Dendritic cell treated with granulocyte-macrophage colony-stimulating factor and Interleukin-4, amounts not matched to agents 40 ng/mL and 50 ng/mL, for 4 days (primary cell): Measurements from ENCODE around the gene G0S2.
A peak's percentile ranks its signal among the peaks of the same experiment; 100 is the strongest.

Source experiments
- H3K27ac Mint-ChIP-seq: one replicate; pipeline ENCODE4 v1.8.0; 2022; ENCODE audit warnings: mild to moderate bottlenecking, mixed read lengths
- H3K27me3 Mint-ChIP-seq: one replicate; pipeline ENCODE4 v1.8.0; 2022; ENCODE audit warnings: mild to moderate bottlenecking, mixed read lengths
- H3K36me3 Mint-ChIP-seq: one replicate; pipeline ENCODE4 v1.8.0; 2022; ENCODE audit warnings: low read depth, mixed read lengths
- H3K4me1 Mint-ChIP-seq: one replicate; pipeline ENCODE4 v1.8.0; 2022; ENCODE audit warnings: low read depth, mixed read lengths
- H3K4me3 Mint-ChIP-seq: one replicate; pipeline ENCODE4 v1.8.0; 2022; ENCODE audit warnings: mild to moderate bottlenecking, moderate library complexity, mixed read lengths
- H3K9me3 Mint-ChIP-seq: one replicate; pipeline ENCODE4 v1.8.0; 2022; ENCODE audit warnings: mixed read lengths
- intact Hi-C: fragments of 100-400 bp; cut with micrococcal nuclease; formaldehyde crosslinking; loops from one replicate; pipeline ENCODE4 v1.15.0; 2022

The G0S2 gene

DNA sequence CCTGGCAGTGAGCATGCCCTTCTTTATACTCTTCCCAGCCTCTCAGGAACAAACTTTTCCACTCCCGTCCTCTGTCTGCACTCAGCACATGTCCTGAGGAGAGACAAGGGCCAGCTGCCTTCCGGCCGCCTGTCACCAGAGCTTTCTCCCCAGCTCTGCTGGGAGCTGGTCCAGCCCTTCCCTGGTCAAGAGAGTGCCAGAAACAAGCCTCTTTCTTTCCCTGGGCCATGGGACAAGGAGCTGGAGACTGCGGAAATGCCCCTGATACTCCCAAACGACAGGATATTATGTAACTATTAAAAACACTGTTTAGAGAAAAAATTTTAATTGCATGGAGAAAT, 33.4 kb upstream of the G0S2 start:
- no peak overlapping the region for H3K4me3 Mint-ChIP-seq
- intact Hi-C loops = no loop called here
- peak overlapping the region; percentile 46 for H3K27ac Mint-ChIP-seq
- no peaks in the 10 kb centered on the region for H3K36me3 Mint-ChIP-seq
- H3K9me3 Mint-ChIP-seq = no peaks in the 10 kb centered on the region
- H3K4me1 Mint-ChIP-seq = peaks cover 34% of the 10 kb centered on the region
- H3K27me3 Mint-ChIP-seq = peaks cover 28% of the 10 kb centered on the region

DNA sequence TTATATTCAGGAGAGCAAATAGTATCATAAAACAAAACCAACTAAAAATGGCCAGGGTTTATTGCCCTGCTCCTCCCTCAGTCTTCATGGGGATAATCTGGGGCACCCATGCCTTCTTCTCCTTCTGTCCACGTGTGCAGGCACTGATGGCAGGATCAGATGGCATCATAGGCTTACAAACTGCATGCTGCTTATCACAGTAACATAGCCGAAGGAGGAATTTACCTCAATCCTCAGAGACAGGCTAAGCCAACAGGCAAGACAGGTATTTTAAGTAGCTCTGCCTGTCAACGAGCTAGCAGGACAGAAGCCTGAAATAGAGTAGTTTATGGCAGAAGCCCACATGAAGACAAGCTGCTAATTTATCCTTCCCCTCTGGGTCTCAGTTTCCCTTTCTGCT, 32.4 kb upstream of the G0S2 start:
- H3K27me3 Mint-ChIP-seq = peaks cover 26% of the 10 kb centered on the region
- H3K4me1 Mint-ChIP-seq = peaks cover 44% of the 10 kb centered on the region
- H3K9me3 Mint-ChIP-seq = no peaks in the 10 kb centered on the region
- intact Hi-C loops = no loop called here
- no peaks in the 10 kb centered on the region for H3K36me3 Mint-ChIP-seq
- H3K4me3 Mint-ChIP-seq = no peak overlapping the region
- H3K27ac Mint-ChIP-seq = no peak overlapping the region

- H3K27me3 Mint-ChIP-seq = peaks cover 19% of the 10 kb centered on the region
- H3K36me3 Mint-ChIP-seq = no peaks in the 10 kb centered on the region
- peak overlapping the region; percentile 33 for H3K27ac Mint-ChIP-seq
- H3K4me3 Mint-ChIP-seq = no peak overlapping the region
- no peaks in the 10 kb centered on the region for H3K9me3 Mint-ChIP-seq
- intact Hi-C loops = no loop called here
- peaks cover 50% of the 10 kb centered on the region for H3K4me1 Mint-ChIP-seq
These were observed 31.8 kb upstream of the G0S2 start for GRCh38 chr1:209643285-209644020.

GRCh38 chr1:209645574-209646452, 29.4 kb upstream of the G0S2 start:
- H3K9me3 Mint-ChIP-seq = no peaks in the 10 kb centered on the region
- H3K27me3 Mint-ChIP-seq = peaks cover 15% of the 10 kb centered on the region
- no peaks in the 10 kb centered on the region for H3K36me3 Mint-ChIP-seq
- peaks cover 70% of the 10 kb centered on the region for H3K4me1 Mint-ChIP-seq
- no peak overlapping the region for H3K27ac Mint-ChIP-seq
- H3K4me3 Mint-ChIP-seq = no peak overlapping the region
- intact Hi-C loops = loop anchor here (5.0 kb wide), 1 partner anchor 46 kb away; no protein-coding TSS in a partner anchor

- Mint-ChIP-seq H3K27ac (peak overlapping the region; percentile 83), H3K36me3 (no peaks in the 10 kb centered on the region), H3K27me3 (peaks cover 15% of the 10 kb centered on the region), H3K4me1 (peaks cover 77% of the 10 kb centered on the region), H3K4me3 (no peak overlapping the region), H3K9me3 (no peaks in the 10 kb centered on the region)
- intact Hi-C loops = loop anchor here (5.0 kb wide), 1 partner anchor 46 kb away; no protein-coding TSS in a partner anchor
These were observed 28.7 kb upstream of the G0S2 start for GRCh38 chr1:209646558-209646957.

- H3K36me3 Mint-ChIP-seq = no peaks in the 10 kb centered on the region
- no peaks in the 10 kb centered on the region for H3K9me3 Mint-ChIP-seq
- no peak overlapping the region for H3K4me3 Mint-ChIP-seq
- intact Hi-C loops = loop anchor here (5.0 kb wide), 1 partner anchor 45 kb away; no protein-coding TSS in a partner anchor
- peaks cover 83% of the 10 kb centered on the region for H3K4me1 Mint-ChIP-seq
- peak overlapping the region; percentile 83 for H3K27ac Mint-ChIP-seq
- peaks cover 11% of the 10 kb centered on the region for H3K27me3 Mint-ChIP-seq
These were observed 28.1 kb upstream of the G0S2 start for GRCh38 chr1:209647156-209647555.

- Mint-ChIP-seq H3K36me3 (no peaks in the 10 kb centered on the region), H3K27me3 (peaks cover 11% of the 10 kb centered on the region), H3K4me3 (no peak overlapping the region), H3K9me3 (no peaks in the 10 kb centered on the region), H3K27ac (peak overlapping the region; percentile 83), H3K4me1 (peaks cover 90% of the 10 kb centered on the region)
- intact Hi-C loops = loop anchor here (5.0 kb wide), 1 partner anchor 44 kb away; no protein-coding TSS in a partner anchor
These were observed 26.9 kb upstream of the G0S2 start for GRCh38 chr1:209648346-209648745.

DNA sequence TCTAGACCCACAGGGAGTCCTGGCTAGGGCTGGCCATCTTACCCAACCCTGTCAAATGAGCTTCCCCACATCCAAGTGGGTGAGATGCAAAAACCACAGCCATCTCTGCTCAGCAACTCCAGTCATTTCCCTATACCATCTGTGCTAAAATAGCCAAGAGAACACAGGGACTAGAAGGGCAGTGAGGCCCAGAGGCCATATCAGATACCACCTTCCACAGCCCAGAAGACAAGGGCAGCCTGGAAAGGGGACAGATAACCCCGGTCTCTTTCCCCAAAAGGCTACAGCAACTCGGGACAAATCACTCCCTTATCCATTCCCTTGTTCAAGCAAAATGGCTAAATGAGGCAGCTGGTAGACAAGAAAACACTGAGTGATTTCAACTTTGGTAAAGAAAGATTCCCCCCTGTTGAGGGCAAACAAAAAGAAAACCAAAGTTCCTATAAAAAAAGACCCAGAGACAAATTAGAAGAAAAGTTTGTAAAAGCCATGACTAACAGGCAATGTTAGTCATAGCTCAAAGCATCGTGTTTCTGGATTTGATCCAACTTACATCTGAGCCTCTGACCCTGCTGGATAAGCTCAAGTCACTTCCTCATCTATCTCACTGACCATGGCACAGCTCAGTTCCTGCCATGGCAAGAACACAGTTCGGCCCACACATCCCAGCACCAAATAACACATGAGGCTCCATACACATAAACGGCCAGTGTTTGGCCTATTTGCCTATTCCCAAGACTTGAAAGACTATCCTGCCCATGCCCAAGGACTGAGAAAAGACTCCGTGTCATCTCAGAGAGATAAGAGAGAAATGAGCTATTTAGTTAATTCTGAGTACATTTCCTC, 26.1 kb upstream of the G0S2 start:
- no peaks in the 10 kb centered on the region for H3K9me3 Mint-ChIP-seq
- intact Hi-C loops = loop anchor here (5.0 kb wide), 1 partner anchor 43 kb away; no protein-coding TSS in a partner anchor
- H3K36me3 Mint-ChIP-seq = no peaks in the 10 kb centered on the region
- peak overlapping the region; percentile 83 for H3K27ac Mint-ChIP-seq
- peaks cover 16% of the 10 kb centered on the region for H3K27me3 Mint-ChIP-seq
- H3K4me3 Mint-ChIP-seq = peak overlapping the region; percentile 17
- H3K4me1 Mint-ChIP-seq = peaks cover 89% of the 10 kb centered on the region

DNA sequence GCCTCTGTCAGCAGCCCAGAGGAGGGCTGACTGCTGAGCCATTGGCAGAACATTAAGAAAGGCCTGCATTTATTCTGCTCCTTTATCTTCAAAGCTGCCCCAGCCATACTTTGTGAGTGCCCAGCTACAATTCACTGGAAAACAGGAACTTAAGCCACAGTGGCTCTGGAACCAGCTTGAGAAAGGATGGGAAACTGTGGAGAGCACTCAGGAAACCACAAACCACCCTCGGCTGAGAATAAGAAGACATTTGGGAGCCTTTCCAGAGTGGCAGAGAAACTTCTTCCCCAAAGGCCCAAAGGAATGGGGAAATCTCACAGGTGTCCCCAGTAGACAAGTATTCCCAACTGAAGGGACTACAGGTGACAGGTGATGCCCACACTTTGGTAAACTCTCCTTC, 24.8 kb upstream of the G0S2 start:
- H3K9me3 Mint-ChIP-seq = no peaks in the 10 kb centered on the region
- no peak overlapping the region for H3K4me3 Mint-ChIP-seq
- H3K36me3 Mint-ChIP-seq = no peaks in the 10 kb centered on the region
- H3K4me1 Mint-ChIP-seq = peaks cover 88% of the 10 kb centered on the region
- H3K27ac Mint-ChIP-seq = peak overlapping the region; percentile 83
- peaks cover 19% of the 10 kb centered on the region for H3K27me3 Mint-ChIP-seq
- intact Hi-C loops = loop anchor here (5.0 kb wide), 1 partner anchor 97 kb away; no protein-coding TSS in a partner anchor

DNA sequence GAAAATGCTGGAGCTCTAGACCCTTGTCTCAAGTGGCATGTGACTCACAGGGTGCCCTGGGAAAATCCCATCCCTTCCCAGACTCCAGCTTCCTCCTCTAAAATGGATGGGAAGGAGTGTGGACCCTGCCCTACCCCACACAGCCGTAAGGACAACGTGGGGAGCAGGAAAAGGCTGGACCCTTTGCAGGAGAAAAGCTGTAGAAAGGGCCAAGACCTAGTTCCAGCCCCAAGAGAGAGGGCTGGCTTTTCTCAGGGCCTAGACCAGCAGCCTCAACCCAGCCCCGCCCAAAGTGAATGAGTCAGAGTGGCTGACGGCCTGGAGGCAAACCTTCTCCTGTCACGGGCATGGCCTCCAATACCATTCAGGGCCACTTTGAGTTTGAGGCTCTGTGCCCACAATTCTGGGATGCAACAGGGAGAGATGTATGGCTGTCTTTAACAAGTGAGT, 24.0 kb upstream of the G0S2 start:
- no peak overlapping the region for H3K4me3 Mint-ChIP-seq
- H3K9me3 Mint-ChIP-seq = no peaks in the 10 kb centered on the region
- H3K27ac Mint-ChIP-seq = peak overlapping the region; percentile 83
- peaks cover 16% of the 10 kb centered on the region for H3K27me3 Mint-ChIP-seq
- intact Hi-C loops = loop anchor here (5.0 kb wide), 1 partner anchor 96 kb away; no protein-coding TSS in a partner anchor
- peaks cover 90% of the 10 kb centered on the region for H3K4me1 Mint-ChIP-seq
- no peaks in the 10 kb centered on the region for H3K36me3 Mint-ChIP-seq

DNA sequence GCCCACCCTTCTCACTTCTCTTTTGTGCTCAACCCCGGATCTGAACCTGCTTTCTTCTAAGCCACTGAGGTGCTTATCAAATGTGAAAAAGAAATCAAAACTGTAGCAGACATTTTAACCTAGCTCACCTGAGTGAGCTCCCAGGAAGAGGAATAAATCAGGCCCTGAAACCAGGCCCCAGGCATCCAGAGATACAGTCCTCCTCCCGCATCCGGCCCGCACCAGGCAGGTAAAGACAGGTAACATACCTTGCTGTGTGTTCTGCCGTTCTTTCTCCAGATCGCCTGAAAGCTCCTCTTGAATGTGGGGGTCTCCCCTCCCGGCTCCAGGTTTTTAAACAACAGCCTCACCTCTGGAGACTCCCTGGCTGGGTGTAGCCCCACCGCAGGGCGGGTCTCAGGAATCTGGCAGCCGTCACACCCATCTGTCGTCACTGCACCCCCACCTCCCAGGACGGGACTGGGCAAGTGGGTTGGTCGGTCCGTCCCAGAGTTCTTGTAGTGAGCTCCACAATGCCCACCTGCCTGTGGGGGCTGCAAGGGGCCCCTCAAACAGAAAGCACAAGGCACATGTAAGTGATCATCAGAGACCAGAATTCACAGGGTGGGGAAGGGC, 23.0 kb upstream of the G0S2 start, which contains the start of gene LAMB3:
Gene LAMB3, minus strand, starts transcription at position 305 of the 615 bp plus-strand sequence. CDS start 1,481 bp downstream, outside the sequence.
- Mint-ChIP-seq H3K27me3 (peaks cover 18% of the 10 kb centered on the region), H3K4me3 (no peak within 1 kb of the TSS), H3K36me3 (no peaks in the 10 kb centered on the region), H3K4me1 (peaks cover 87% of the 10 kb centered on the region), H3K27ac (peak within 1 kb of the TSS; percentile 83), H3K9me3 (no peaks in the 10 kb centered on the region)
- intact Hi-C loops = loop anchor here (5.0 kb wide), 1 partner anchor 95 kb away; no protein-coding TSS in a partner anchor

DNA sequence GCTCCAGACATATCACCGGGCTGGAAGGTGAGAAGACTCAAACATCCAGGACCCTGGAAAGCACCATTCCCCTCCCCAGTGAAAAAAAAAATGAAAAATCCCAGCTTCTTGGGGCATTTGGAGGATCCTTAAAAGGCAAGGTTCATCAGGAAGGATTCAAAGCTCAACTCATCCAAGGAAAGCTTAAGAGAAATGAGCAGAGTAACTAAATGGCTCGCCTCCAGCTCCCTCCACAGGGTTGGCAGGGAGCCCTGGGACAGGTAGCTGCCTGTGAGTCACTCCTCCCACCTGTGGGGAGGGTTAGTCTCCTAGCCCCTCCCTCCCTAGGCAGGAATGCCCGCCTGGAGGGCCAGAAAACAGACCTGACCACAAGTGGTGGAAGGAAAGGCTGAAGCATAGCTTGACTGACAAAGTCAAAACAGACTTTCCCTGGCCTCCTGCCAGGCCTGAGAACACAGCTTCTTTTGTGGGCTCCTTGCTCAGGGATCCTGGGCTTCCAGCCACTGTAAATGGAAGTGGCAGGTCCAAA, 22.3 kb upstream of the G0S2 start:
- Mint-ChIP-seq H3K9me3 (no peaks in the 10 kb centered on the region), H3K4me3 (no peak overlapping the region), H3K4me1 (peaks cover 87% of the 10 kb centered on the region), H3K36me3 (no peaks in the 10 kb centered on the region), H3K27ac (peak overlapping the region; percentile 83), H3K27me3 (peaks cover 20% of the 10 kb centered on the region)
- intact Hi-C loops = loop anchor here (5.0 kb wide), 1 partner anchor 94 kb away; no protein-coding TSS in a partner anchor
